GM21515 (cell line): ENCODE measurements around the gene DET1.

Source experiments
- ATAC-seq: cut with Tn5 transposase; IDR thresholded peaks from one replicate; pipeline ENCODE4 v1.9.1; 2021; ENCODE audit not compliant: unreplicated experiment

DET1 gene

GRCh38 chr15:88467935-88468528 is 78.4 kb downstream of the DET1 start:
- ATAC-seq: peak; percentile 13

- ATAC-seq: peak; percentile 86
These were observed 79.2 kb downstream of the DET1 start, which contains the start of the genes MRPL46 and MRPS11 for GRCh38 chr15:88467073-88467934. MRPL46 (minus strand) TSS chr15:88467388; CDS start chr15:88467377, 11 bp downstream. MRPS11 (plus strand) TSS chr15:88467708; CDS start chr15:88467718, 10 bp downstream.

- ATAC-seq: no peak
These were observed 80.8 kb downstream of the DET1 start for GRCh38 chr15:88465633-88466224.

GRCh38 chr15:88463870-88464532 is 82.5 kb downstream of the DET1 start:
- ATAC-seq: no peak
